ENCODE results near the gene TASL.

- TF ChIP-seq LEF1 (IDR thresholded peaks at IDR 0.05; ENCODE audit: borderline replicate concordance) = no peak
- TF ChIP-seq HDGF (IDR thresholded peaks at IDR 0.05; ENCODE audit: borderline replicate concordance) = no peak
- TF ChIP-seq NFRKB (IDR thresholded peaks at IDR 0.05) = no peak
Observed at GRCh38 chrX:30592831-30593230, 15.3 kb upstream of the TASL start.
